Osteoblast (primary cell): ENCODE data around the gene ARHGEF28. TPM values are rescaled to one million over a fixed set of nuclear protein-coding genes. Genes with fewer than 3 reads are reported as not detected.

Experiments
- DNase-seq: peaks from one replicate; pipeline ENCODE4 v3.0.0; 2011; ENCODE audit warnings: low spot score, mixed read lengths; ENCODE audit not compliant: insufficient read length; ENCODE audit errors: missing footprints
- H2AFZ ChIP-seq: 2 replicates; pipeline ENCODE4 v1.6.0; 2011; ENCODE audit warnings: mild to moderate bottlenecking, low read length
- H3K27ac ChIP-seq: 2 replicates; pipeline ENCODE4 v1.5.1; 2011; ENCODE audit warnings: mild to moderate bottlenecking, low read depth, low read length, moderate library complexity
- H3K27me3 ChIP-seq: 2 replicates; pipeline ENCODE4 v1.6.0; 2012; ENCODE audit warnings: mild to moderate bottlenecking, control low read depth, inconsistent platforms, low read length, moderate library complexity; ENCODE audit not compliant: insufficient read depth
- H3K36me3 ChIP-seq: 2 replicates; pipeline ENCODE4 v1.5.1; 2011; ENCODE audit warnings: mild to moderate bottlenecking, low read length, control low read depth, moderate library complexity; ENCODE audit not compliant: insufficient read depth
- H3K4me1 ChIP-seq: 2 replicates; pipeline ENCODE4 v1.5.1; 2011; ENCODE audit warnings: mild to moderate bottlenecking, low read length, control low read depth, moderate library complexity; ENCODE audit not compliant: insufficient read depth
- H3K4me2 ChIP-seq: 2 replicates; pipeline ENCODE4 v1.6.0; 2011; ENCODE audit warnings: mild to moderate bottlenecking, low read length; ENCODE audit not compliant: insufficient read depth
- H3K4me3 ChIP-seq: fragments of 200-600 bp; sonication (generic); 3 replicates; pipeline ENCODE4 v1.5.1; 2012; ENCODE audit warnings: mild to moderate bottlenecking, low read length, inconsistent platforms; ENCODE audit not compliant: insufficient read depth
- H3K79me2 ChIP-seq: 2 replicates; pipeline ENCODE4 v1.6.0; 2012; ENCODE audit warnings: mild to moderate bottlenecking, low read length, control low read depth, inconsistent platforms; ENCODE audit not compliant: insufficient read depth
- H3K9me3 ChIP-seq: 2 replicates; pipeline ENCODE4 v1.5.1; 2011; ENCODE audit warnings: low read depth, low read length, control low read depth
- H4K20me1 ChIP-seq: 2 replicates; pipeline ENCODE4 v1.6.0; 2012; ENCODE audit warnings: mild to moderate bottlenecking, low read length, control low read depth; ENCODE audit not compliant: insufficient read depth
- total RNA-seq: library from RNA; depleted of rRNA; stranded (reverse); fragments of >200 nt; gene quantifications from 2 replicates; pipeline ENCODE4 v1.2.3, GENCODE V29; 2012
- TF ChIP-seq, protein P1 (sequence below): IDR thresholded peaks from 2 replicates; pipeline ENCODE4 v1.5.1; 2011; ENCODE audit warnings: mild to moderate bottlenecking, low read depth, low read length, moderate library complexity; ENCODE audit errors: extremely low read depth

Gene ARHGEF28
- total RNA-seq, 1 donor: 64.4 TPM

DNA sequence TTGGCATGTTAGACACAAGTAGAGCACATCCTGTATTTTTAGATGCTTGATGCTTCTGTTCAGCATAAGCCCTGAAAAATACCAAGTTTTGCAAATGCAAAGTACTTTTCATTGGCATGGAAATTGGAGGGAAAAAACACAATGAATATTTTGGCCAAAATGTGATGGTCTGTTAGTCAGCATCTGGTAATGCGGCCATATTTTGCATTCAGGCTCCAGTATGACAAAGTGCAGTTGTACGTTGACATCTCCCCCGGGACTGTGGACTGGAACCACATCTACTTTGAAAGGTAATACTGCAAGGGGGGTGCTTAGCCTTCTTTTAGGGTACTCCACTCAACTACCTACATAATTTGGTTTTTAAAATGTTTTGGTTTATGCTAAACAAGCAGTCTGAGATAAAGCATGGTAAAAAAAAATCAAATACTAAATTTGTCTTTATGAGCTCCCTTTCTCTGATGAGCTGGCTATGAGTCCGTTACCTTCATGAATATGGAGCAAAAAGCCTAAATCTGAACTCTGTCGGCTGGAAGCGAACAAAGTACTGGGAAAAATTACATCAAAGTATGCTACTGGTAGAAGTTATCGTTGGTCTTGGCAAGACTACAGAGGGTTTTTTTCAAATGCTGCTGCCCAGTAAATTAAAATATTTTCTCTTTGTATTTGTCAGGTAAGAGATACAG, 297.0 kb downstream of the ARHGEF28 start:
- no peak overlapping the region for H2AFZ ChIP-seq
- H3K27ac ChIP-seq: no peak overlapping the region
- no peaks in the 10 kb centered on the region for H3K9me3 ChIP-seq
- no peak overlapping the region for H3K4me2 ChIP-seq
- no peaks in the 10 kb centered on the region for H3K36me3 ChIP-seq
- TF ChIP-seq, protein P1, sequence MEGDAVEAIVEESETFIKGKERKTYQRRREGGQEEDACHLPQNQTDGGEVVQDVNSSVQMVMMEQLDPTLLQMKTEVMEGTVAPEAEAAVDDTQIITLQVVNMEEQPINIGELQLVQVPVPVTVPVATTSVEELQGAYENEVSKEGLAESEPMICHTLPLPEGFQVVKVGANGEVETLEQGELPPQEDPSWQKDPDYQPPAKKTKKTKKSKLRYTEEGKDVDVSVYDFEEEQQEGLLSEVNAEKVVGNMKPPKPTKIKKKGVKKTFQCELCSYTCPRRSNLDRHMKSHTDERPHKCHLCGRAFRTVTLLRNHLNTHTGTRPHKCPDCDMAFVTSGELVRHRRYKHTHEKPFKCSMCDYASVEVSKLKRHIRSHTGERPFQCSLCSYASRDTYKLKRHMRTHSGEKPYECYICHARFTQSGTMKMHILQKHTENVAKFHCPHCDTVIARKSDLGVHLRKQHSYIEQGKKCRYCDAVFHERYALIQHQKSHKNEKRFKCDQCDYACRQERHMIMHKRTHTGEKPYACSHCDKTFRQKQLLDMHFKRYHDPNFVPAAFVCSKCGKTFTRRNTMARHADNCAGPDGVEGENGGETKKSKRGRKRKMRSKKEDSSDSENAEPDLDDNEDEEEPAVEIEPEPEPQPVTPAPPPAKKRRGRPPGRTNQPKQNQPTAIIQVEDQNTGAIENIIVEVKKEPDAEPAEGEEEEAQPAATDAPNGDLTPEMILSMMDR: no peak
- H3K27me3 ChIP-seq: no peaks in the 10 kb centered on the region
- peaks cover under 1% of the 10 kb centered on the region for H3K4me1 ChIP-seq
- no peak for DNase-seq
- H3K4me3 ChIP-seq: no peak overlapping the region
- no peaks in the 10 kb centered on the region for H3K79me2 ChIP-seq
- H4K20me1 ChIP-seq: no peaks in the 10 kb centered on the region

DNA sequence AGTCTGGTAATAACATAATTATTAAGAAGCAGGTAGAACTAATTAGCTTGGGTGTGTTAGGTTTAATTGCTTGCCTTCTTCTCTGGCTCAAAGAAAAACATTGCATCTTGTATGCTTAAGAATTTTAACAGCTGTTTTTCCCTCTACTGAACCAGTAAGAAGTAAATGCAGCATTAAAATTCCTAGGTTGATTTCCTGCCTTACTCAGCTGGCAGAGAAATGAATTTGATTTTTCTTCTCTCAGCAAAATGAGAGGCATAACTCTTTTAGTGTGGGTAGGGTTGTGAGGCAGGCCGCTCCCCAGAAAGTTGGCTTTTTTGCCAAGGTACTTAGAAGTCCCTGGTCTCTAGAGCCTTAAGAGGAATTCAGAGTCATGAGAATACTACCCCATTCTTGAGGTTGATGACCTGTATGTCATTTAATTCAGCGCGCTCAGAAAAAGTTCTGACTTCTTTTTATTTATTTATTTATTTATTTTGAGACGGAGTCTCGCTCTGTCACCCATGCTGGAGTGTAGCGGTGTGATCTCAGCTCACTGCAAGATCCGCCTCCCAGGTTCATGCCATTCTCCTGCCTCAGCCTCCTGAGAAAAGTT, 302.6 kb downstream of the ARHGEF28 start:
- H3K9me3 ChIP-seq: no peaks in the 10 kb centered on the region
- no peaks in the 10 kb centered on the region for H3K4me1 ChIP-seq
- no peak overlapping the region for H3K27ac ChIP-seq
- H3K79me2 ChIP-seq: no peaks in the 10 kb centered on the region
- no peak for DNase-seq
- TF ChIP-seq, protein P1: no peak
- H4K20me1 ChIP-seq: no peaks in the 10 kb centered on the region
- no peak overlapping the region for H2AFZ ChIP-seq
- no peaks in the 10 kb centered on the region for H3K27me3 ChIP-seq
- H3K4me3 ChIP-seq: no peak overlapping the region
- no peaks in the 10 kb centered on the region for H3K36me3 ChIP-seq
- no peak overlapping the region for H3K4me2 ChIP-seq

DNA sequence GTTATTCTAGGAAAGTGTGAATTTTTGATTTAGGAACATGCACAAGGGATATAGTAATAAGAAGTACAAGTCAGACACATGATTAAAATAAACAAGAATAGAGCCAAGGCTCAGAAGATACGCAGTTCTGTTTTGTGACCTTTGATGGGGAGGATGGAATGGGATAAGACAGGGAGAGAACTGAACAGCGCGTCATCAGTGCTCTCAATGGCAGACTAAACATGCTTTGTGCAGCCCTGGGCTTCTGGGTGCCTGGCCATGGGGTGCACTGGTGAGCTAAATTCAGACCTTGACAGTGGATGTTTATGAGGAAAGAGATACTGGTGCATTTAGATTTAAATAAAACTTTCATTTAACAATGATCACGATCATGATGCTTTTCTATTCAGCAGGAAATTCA, 309.7 kb downstream of the ARHGEF28 start:
- no peak overlapping the region for H3K4me2 ChIP-seq
- no peak overlapping the region for H3K4me3 ChIP-seq
- no peak overlapping the region for H3K27ac ChIP-seq
- TF ChIP-seq, protein P1: no peak
- no peaks in the 10 kb centered on the region for H3K9me3 ChIP-seq
- peaks cover 23% of the 10 kb centered on the region for H3K4me1 ChIP-seq
- H3K36me3 ChIP-seq: no peaks in the 10 kb centered on the region
- H3K79me2 ChIP-seq: peaks cover 2% of the 10 kb centered on the region
- no peaks in the 10 kb centered on the region for H4K20me1 ChIP-seq
- DNase-seq: no peak
- H3K27me3 ChIP-seq: no peaks in the 10 kb centered on the region
- no peak overlapping the region for H2AFZ ChIP-seq

DNA sequence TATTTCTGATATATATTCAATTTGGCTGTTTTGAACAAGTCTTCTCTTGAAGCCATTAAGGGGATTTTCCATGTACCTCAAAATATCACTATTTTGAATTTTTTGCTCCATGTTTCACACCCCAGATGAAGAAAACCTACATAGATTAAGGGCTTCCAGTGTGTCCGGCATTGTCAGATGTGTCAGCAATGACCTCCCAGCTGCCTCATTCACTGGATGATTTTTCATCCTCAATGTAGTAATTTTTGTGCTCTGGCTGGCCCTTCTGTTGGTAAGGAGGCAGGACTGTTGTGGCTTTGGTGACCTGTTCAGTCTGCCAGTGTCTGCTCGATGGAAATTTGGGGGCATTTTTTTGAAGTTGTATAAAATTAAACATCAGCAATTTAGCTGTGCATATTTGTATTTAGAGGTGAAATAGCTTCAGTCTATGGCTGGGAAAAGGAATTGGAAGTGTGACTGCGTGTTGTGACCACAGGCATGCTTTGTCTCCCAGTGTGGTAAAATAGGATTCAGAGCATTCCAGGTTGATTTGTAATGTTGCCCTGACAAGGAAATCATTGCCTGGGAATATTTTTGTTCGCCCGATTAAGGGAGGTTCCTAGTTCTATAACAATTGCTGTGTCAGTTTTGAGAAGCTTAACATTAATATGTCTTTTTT, 312.4 kb downstream of the ARHGEF28 start:
- Histone ChIP-seq H2AFZ (peak overlapping the region; percentile 38), H3K27ac (peak overlapping the region; percentile 97), H3K27me3 (no peaks in the 10 kb centered on the region), H3K4me1 (peaks cover 30% of the 10 kb centered on the region), H3K4me3 (peak overlapping the region; percentile 41), H4K20me1 (no peaks in the 10 kb centered on the region), H3K36me3 (no peaks in the 10 kb centered on the region), H3K4me2 (peak overlapping the region; percentile 77), H3K9me3 (no peaks in the 10 kb centered on the region), H3K79me2 (peaks cover 2% of the 10 kb centered on the region)
- TF ChIP-seq, protein P1: no peak
- peak; percentile 73 for DNase-seq
